ENCODE results near the gene ADGRL3.

GRCh38 chr4:61934198-61934597 lies 734.1 kb downstream of the ADGRL3 start:
- TF ChIP-seq OVOL3 (tag by site-specific recombination; IDR thresholded peaks at IDR 0.05) (no peak), CTCF (tag by site-specific recombination; IDR thresholded peaks at IDR 0.05) (no peak), ZNF626 (tag by site-specific recombination; IDR thresholded peaks at IDR 0.05) (no peak), REST (tag by site-specific recombination; IDR thresholded peaks at IDR 0.05) (no peak)

Data from HEK293 (cell line).